ENCODE results near the gene PTPRK.

DNA sequence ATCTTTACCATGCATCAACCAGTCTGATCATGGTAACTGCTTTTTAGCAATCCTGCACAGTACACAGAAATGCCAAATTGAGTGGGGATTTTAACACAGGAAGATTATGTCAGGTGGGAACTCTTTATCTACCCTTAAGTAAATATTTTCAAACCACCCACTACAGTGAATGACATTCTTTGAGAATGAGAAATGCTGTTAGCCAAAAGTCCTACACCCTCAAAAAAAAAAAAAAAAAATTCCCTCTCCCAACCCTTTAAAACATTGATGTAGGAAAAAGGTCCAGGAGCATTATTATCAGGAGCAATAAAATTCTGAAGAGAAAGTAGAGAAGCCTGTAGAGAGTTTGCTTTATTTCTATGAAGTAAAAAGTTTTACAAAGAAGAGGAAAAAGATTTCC, 312.3 kb downstream of the PTPRK start:
- TF ChIP-seq, protein P1, sequence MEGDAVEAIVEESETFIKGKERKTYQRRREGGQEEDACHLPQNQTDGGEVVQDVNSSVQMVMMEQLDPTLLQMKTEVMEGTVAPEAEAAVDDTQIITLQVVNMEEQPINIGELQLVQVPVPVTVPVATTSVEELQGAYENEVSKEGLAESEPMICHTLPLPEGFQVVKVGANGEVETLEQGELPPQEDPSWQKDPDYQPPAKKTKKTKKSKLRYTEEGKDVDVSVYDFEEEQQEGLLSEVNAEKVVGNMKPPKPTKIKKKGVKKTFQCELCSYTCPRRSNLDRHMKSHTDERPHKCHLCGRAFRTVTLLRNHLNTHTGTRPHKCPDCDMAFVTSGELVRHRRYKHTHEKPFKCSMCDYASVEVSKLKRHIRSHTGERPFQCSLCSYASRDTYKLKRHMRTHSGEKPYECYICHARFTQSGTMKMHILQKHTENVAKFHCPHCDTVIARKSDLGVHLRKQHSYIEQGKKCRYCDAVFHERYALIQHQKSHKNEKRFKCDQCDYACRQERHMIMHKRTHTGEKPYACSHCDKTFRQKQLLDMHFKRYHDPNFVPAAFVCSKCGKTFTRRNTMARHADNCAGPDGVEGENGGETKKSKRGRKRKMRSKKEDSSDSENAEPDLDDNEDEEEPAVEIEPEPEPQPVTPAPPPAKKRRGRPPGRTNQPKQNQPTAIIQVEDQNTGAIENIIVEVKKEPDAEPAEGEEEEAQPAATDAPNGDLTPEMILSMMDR (IDR thresholded peaks at IDR 0.05) = no peak
- TF ChIP-seq ZFX (IDR thresholded peaks at IDR 0.05; ENCODE audit: borderline replicate concordance) = no peak

All from 22Rv1 (cell line).